HUES64 (cell line): Measurements from ENCODE around the gene GRIN2A.

ENCODE experiments used
- H3K27ac ChIP-seq: 2 replicates; pipeline ENCODE4 v1.7.0; 2013; ENCODE audit warnings: low read depth, low read length, inconsistent platforms
- H3K27me3 ChIP-seq: 2 replicates; pipeline ENCODE4 v1.6.1; 2013; ENCODE audit warnings: mild to moderate bottlenecking, low read length; ENCODE audit not compliant: insufficient read depth
- H3K36me3 ChIP-seq: 2 replicates; pipeline ENCODE4 v1.6.1; 2013; ENCODE audit warnings: mild to moderate bottlenecking, low read length; ENCODE audit not compliant: insufficient read depth
- H3K4me1 ChIP-seq: 2 replicates; pipeline ENCODE4 v1.6.1; 2013; ENCODE audit warnings: mild to moderate bottlenecking, low read length, moderate library complexity; ENCODE audit not compliant: insufficient read depth
- H3K4me3 ChIP-seq: 2 replicates; pipeline ENCODE4 v1.5.1; 2013; ENCODE audit warnings: mild to moderate bottlenecking, low read length, moderate library complexity
- H3K9ac ChIP-seq: 2 replicates; pipeline ENCODE4 v1.6.1; 2013; ENCODE audit warnings: mild to moderate bottlenecking, low read depth, low read length
- H3K9me3 ChIP-seq: 2 replicates; pipeline ENCODE4 v1.6.1; 2013; ENCODE audit warnings: low read depth, low read length; ENCODE audit not compliant: insufficient read depth
- WGBS: fragments of 150-250, 120-280 bp; methylation state at CpG from one replicate; pipeline ENCODE4 v1.1.7; 2013; ENCODE audit warnings: missing lambda C conversion rate; 5-methylcytosine and 5-hydroxymethylcytosine counted together

GRIN2A gene

GRCh38 chr16:9943121-9943520 is 239.1 kb downstream of the GRIN2A start:
- H3K27me3 ChIP-seq, result no peaks in the 10 kb centered on the region
- no peak overlapping the region for H3K27ac ChIP-seq
- no peak overlapping the region for H3K9ac ChIP-seq
- no peaks in the 10 kb centered on the region for H3K36me3 ChIP-seq
- peaks cover 17% of the 10 kb centered on the region for H3K4me1 ChIP-seq
- no peak overlapping the region for H3K4me3 ChIP-seq
- WGBS, result 95% methylated on average over 5 of the region's 5 CpGs
- H3K9me3 ChIP-seq, result no peaks in the 10 kb centered on the region

GRCh38 chr16:9941245-9941644 is 241.0 kb downstream of the GRIN2A start:
- WGBS, result 90% methylated on average over 3 of the region's 3 CpGs
- no peaks in the 10 kb centered on the region for H3K9me3 ChIP-seq
- H3K27ac ChIP-seq, result no peak overlapping the region
- H3K27me3 ChIP-seq, result no peaks in the 10 kb centered on the region
- no peak overlapping the region for H3K4me3 ChIP-seq
- no peaks in the 10 kb centered on the region for H3K36me3 ChIP-seq
- peaks cover 8% of the 10 kb centered on the region for H3K4me1 ChIP-seq
- no peak overlapping the region for H3K9ac ChIP-seq

GRCh38 chr16:9934723-9935508 is 247.3 kb downstream of the GRIN2A start:
- 94% methylated on average over 8 of the region's 8 CpGs for WGBS
- Histone ChIP-seq H3K9ac (no peak overlapping the region), H3K4me1 (no peaks in the 10 kb centered on the region), H3K4me3 (no peak overlapping the region), H3K27ac (no peak overlapping the region), H3K27me3 (no peaks in the 10 kb centered on the region), H3K9me3 (no peaks in the 10 kb centered on the region), H3K36me3 (no peaks in the 10 kb centered on the region)

- no peak overlapping the region for H3K27ac ChIP-seq
- no peak overlapping the region for H3K4me3 ChIP-seq
- no peak overlapping the region for H3K9ac ChIP-seq
- no peaks in the 10 kb centered on the region for H3K4me1 ChIP-seq
- WGBS, result 92% methylated on average over 5 of the region's 5 CpGs
- H3K9me3 ChIP-seq, result no peaks in the 10 kb centered on the region
- no peaks in the 10 kb centered on the region for H3K36me3 ChIP-seq
- H3K27me3 ChIP-seq, result no peaks in the 10 kb centered on the region
Observed at GRCh38 chr16:9932919-9933653, 249.1 kb downstream of the GRIN2A start.

- H3K9me3 ChIP-seq, result no peaks in the 10 kb centered on the region
- no peaks in the 10 kb centered on the region for H3K27me3 ChIP-seq
- no peaks in the 10 kb centered on the region for H3K4me1 ChIP-seq
- H3K27ac ChIP-seq, result no peak overlapping the region
- H3K36me3 ChIP-seq, result no peaks in the 10 kb centered on the region
- H3K4me3 ChIP-seq, result no peak overlapping the region
- no peak overlapping the region for H3K9ac ChIP-seq
- 100% methylated on average over 1 of the region's 1 CpG for WGBS
Observed at GRCh38 chr16:9932000-9932399, 250.2 kb downstream of the GRIN2A start.

- no peak overlapping the region for H3K27ac ChIP-seq
- H3K27me3 ChIP-seq, result no peaks in the 10 kb centered on the region
- no peak overlapping the region for H3K4me3 ChIP-seq
- H3K36me3 ChIP-seq, result no peaks in the 10 kb centered on the region
- H3K9me3 ChIP-seq, result no peaks in the 10 kb centered on the region
- no peak overlapping the region for H3K9ac ChIP-seq
- WGBS, result 94% methylated on average over 4 of the region's 4 CpGs
- no peaks in the 10 kb centered on the region for H3K4me1 ChIP-seq
Observed at GRCh38 chr16:9929836-9930235, 252.4 kb downstream of the GRIN2A start.

- H3K4me3 ChIP-seq, result no peak overlapping the region
- no peaks in the 10 kb centered on the region for H3K27me3 ChIP-seq
- H3K9ac ChIP-seq, result no peak overlapping the region
- no peaks in the 10 kb centered on the region for H3K9me3 ChIP-seq
- no peaks in the 10 kb centered on the region for H3K36me3 ChIP-seq
- no peak overlapping the region for H3K27ac ChIP-seq
- no peaks in the 10 kb centered on the region for H3K4me1 ChIP-seq
Observed at GRCh38 chr16:9929313-9929712, 252.9 kb downstream of the GRIN2A start.

- no peaks in the 10 kb centered on the region for H3K36me3 ChIP-seq
- H3K27ac ChIP-seq, result no peak overlapping the region
- H3K27me3 ChIP-seq, result no peaks in the 10 kb centered on the region
- H3K4me3 ChIP-seq, result no peak overlapping the region
- no peaks in the 10 kb centered on the region for H3K4me1 ChIP-seq
- H3K9ac ChIP-seq, result no peak overlapping the region
- no peaks in the 10 kb centered on the region for H3K9me3 ChIP-seq
- WGBS, result 91% methylated on average over 4 of the region's 4 CpGs
Observed at GRCh38 chr16:9922441-9922840, 259.8 kb downstream of the GRIN2A start.

GRCh38 chr16:9921997-9922396 is 260.2 kb downstream of the GRIN2A start:
- H3K27ac ChIP-seq, result no peak overlapping the region
- H3K36me3 ChIP-seq, result no peaks in the 10 kb centered on the region
- WGBS, result no CpG with 5 or more reads among the region's 1 CpG
- H3K9me3 ChIP-seq, result no peaks in the 10 kb centered on the region
- H3K27me3 ChIP-seq, result no peaks in the 10 kb centered on the region
- H3K4me1 ChIP-seq, result no peaks in the 10 kb centered on the region
- H3K9ac ChIP-seq, result no peak overlapping the region
- no peak overlapping the region for H3K4me3 ChIP-seq

- Histone ChIP-seq H3K4me1 (no peaks in the 10 kb centered on the region), H3K27ac (no peak overlapping the region), H3K4me3 (no peak overlapping the region), H3K27me3 (no peaks in the 10 kb centered on the region), H3K9ac (no peak overlapping the region), H3K9me3 (no peaks in the 10 kb centered on the region), H3K36me3 (no peaks in the 10 kb centered on the region)
- 94% methylated on average over 3 of the region's 3 CpGs for WGBS
Observed at GRCh38 chr16:9919460-9919859, 262.8 kb downstream of the GRIN2A start.

GRCh38 chr16:9917691-9918090 is 264.5 kb downstream of the GRIN2A start:
- WGBS, result 98% methylated on average over 4 of the region's 6 CpGs
- Histone ChIP-seq H3K4me3 (no peak overlapping the region), H3K27ac (no peak overlapping the region), H3K36me3 (no peaks in the 10 kb centered on the region), H3K4me1 (no peaks in the 10 kb centered on the region), H3K9me3 (no peaks in the 10 kb centered on the region), H3K27me3 (no peaks in the 10 kb centered on the region), H3K9ac (no peak overlapping the region)
